Sigmoid colon (tissue), 7 donors: Measurements from ENCODE around the gene PHKB. TPM values are rescaled to one million over a fixed set of nuclear protein-coding genes. Genes with fewer than 3 reads are reported as not detected.

Experiments used
- DNase-seq: peaks from one replicate; pipeline ENCODE4 v3.0.0-alpha.2; 2019
- H3K27ac ChIP-seq, 4 donors: fragments of 200-600 bp; sonication (generic); one replicate each; pipeline ENCODE4 v1.5.1; 2016 to 2019; ENCODE audit warnings: mild to moderate bottlenecking in 1 of 4
- H3K27me3 ChIP-seq, 3 donors: fragments of 200-600 bp; sonication (generic); one replicate each; pipeline ENCODE4 v1.5.1; 2019; ENCODE audit warnings: mild to moderate bottlenecking in 1 of 3
- H3K36me3 ChIP-seq, 4 donors: fragments of 200-600 bp; sonication (generic); one replicate each; pipeline ENCODE4 v1.5.1; 2016 to 2019
- H3K4me1 ChIP-seq, 4 donors: fragments of 200-600 bp; sonication (generic); one replicate each; pipeline ENCODE4 v1.5.1; 2017 to 2019
- H3K4me3 ChIP-seq, 4 donors: fragments of 200-600 bp; sonication (generic); one replicate each; pipeline ENCODE4 v1.5.1; 2017 to 2019; ENCODE audit warnings: mild to moderate bottlenecking in 2 of 4, moderate library complexity in 1 of 4
- H3K9me3 ChIP-seq, 4 donors: fragments of 200-600 bp in 3 of 4; sonication (generic) in 3 of 4; one replicate each; pipeline versions ENCODE4 v1.5.1 to v1.6.1; 2013 to 2019
- CTCF ChIP-seq, 4 experiments: fragments of 450-650 bp in 3 of 4; fragments of 200-600 bp in 1 of 4; IDR thresholded peaks; one replicate each; pipeline ENCODE4 v1.5.1; 2016 to 2019; ENCODE audit warnings: antibody characterized with exemption in 4 of 4, mild to moderate bottlenecking in 3 of 4, moderate library complexity in 2 of 4
- EP300 ChIP-seq, 4 donors: sonication (generic); formaldehyde crosslinking; IDR thresholded peaks; one replicate each; pipeline ENCODE4 v1.6.1; 2017; ENCODE audit warnings: antibody characterized with exemption in 4 of 4
- POLR2A ChIP-seq, 2 donors: fragments of 450-650 bp; IDR thresholded peaks; one replicate each; pipeline ENCODE4 v1.6.1; 2016; ENCODE audit warnings: antibody characterized with exemption in 2 of 2, mild to moderate bottlenecking in 2 of 2, moderate library complexity in 2 of 2
- POLR2AphosphoS5 ChIP-seq, 4 donors: sonication (generic); formaldehyde crosslinking; IDR thresholded peaks; one replicate each; pipeline ENCODE4 v1.6.1; 2017; ENCODE audit warnings: antibody characterized with exemption in 4 of 4
- WGBS, 2 donors: extraction: QIAGEN DNeasy Blood & Tissue Kit; methylation state at CpG; one replicate each; pipeline ENCODE4 v1.1.7; 2013; 5-methylcytosine and 5-hydroxymethylcytosine counted together
- intact Hi-C: fragments of 100-400 bp; cut with DNase I; formaldehyde crosslinking; loops from one replicate; pipeline ENCODE4 v1.15.1; 2023
- polyA plus RNA-seq, 3 donors: library from polyadenylated mRNA; stranded (reverse); fragments of 200-250 nt; gene quantifications; one replicate each; pipeline ENCODE4 v1.2.3, GENCODE V29; 2013
- total RNA-seq, 4 donors: library from RNA; depleted of rRNA; stranded (reverse); fragments of >200 nt; gene quantifications; one replicate each; pipeline ENCODE4 v1.1.0, GENCODE V29; 2016
- donor health status: healthy with polysubstance abuse.
- donor health status: Bipolar disorder and iron deficiency.
- donor health status: healthy.

Gene PHKB
- total RNA-seq (10 to 100 TPM; 60.5 to 95.6 (median 83.6) TPM), polyA plus RNA-seq (10 to 100 TPM; 24.6 to 40.9 (median 30.4) TPM)

GRCh38 chr16:47460711-47461597, at the start of gene PHKB, which contains the start of gene ITFG1:
Gene PHKB, plus strand, starts transcription at chr16:47461331. Its CDS starts 20 bp downstream, at chr16:47461351.
Gene ITFG1, minus strand, starts transcription at chr16:47461063. Its CDS starts 18 bp downstream, at chr16:47461045.
- peak; percentile 92 for DNase-seq
- Histone ChIP-seq H3K27ac (peak within 1 kb of the TSS; percentile 96 to 99 (median 96)), H3K4me3 (peak within 1 kb of the TSS; percentile 72 to 94 (median 86)), H3K27me3 (no peaks in the 10 kb centered on the region), H3K9me3 (no peaks in the 10 kb centered on the region), H3K4me1 (peaks cover 0 to 57% (median 47%) of the 10 kb centered on the region in 4 donors), H3K36me3 (peaks cover 0 to 8% (median 0%) of the 10 kb centered on the region in 4 donors)
- TF ChIP-seq CTCF (IDR thresholded peaks at IDR 0.05), result no peak
- peak in 1 of 2 donors; percentile 31 for TF ChIP-seq POLR2A (IDR thresholded peaks at IDR 0.05)
- peak in 3 of 4 donors; percentile 73 to 85 (median 83) for TF ChIP-seq POLR2AphosphoS5 (IDR thresholded peaks at IDR 0.05)
- intact Hi-C loops, result loop anchor here (2.0 kb wide), 1 partner anchor 34 kb away; no protein-coding TSS in a partner anchor
- WGBS, 2 donors, result 0% methylated on average over 82 of the region's 82 CpGs

GRCh38 chr16:47413041-47413440, 48.1 kb upstream of the PHKB start:
- no peak overlapping the region for H3K27ac ChIP-seq
- peaks cover 0 to 3% (median 0%) of the 10 kb centered on the region in 4 donors for H3K36me3 ChIP-seq
- H3K27me3 ChIP-seq, result no peaks in the 10 kb centered on the region
- TF ChIP-seq CTCF (IDR thresholded peaks at IDR 0.05) (no peak), POLR2AphosphoS5 (IDR thresholded peaks at IDR 0.05) (no peak), EP300 (IDR thresholded peaks at IDR 0.05) (no peak), POLR2A (IDR thresholded peaks at IDR 0.05) (no peak)
- WGBS, 2 donors, result 88 to 96% methylated on average over 1 of the region's 1 CpG
- DNase-seq, result no peak
- intact Hi-C loops, result no loop called here
- no peaks in the 10 kb centered on the region for H3K9me3 ChIP-seq
- H3K4me3 ChIP-seq, result no peak overlapping the region
- no peaks in the 10 kb centered on the region for H3K4me1 ChIP-seq

DNA sequence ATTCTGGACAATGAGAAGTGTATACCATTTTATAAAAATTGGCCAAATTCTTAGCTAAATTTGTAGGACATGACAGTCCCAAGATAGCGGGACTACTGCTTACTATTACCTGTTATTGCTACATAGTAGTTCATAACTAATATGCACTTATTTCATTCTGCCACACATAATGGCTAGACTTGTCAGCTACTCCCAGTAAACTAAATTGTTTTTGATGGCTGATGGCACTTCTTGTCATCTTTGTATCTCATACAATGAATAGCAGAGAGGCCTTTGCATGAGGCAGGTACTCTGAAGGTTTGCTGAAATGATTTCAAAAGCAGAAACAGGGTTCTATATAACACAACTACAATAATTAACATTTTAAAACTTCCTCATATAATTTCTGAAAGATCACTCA, 44.3 kb upstream of the PHKB start:
- Histone ChIP-seq H3K9me3 (no peaks in the 10 kb centered on the region), H3K4me3 (no peak overlapping the region), H3K27me3 (no peaks in the 10 kb centered on the region), H3K27ac (no peak overlapping the region), H3K36me3 (peaks cover 0 to 12% (median 0%) of the 10 kb centered on the region in 4 donors), H3K4me1 (no peaks in the 10 kb centered on the region)
- WGBS, 2 donors, result 96 to 100% methylated on average over 1 of the region's 1 CpG
- TF ChIP-seq POLR2AphosphoS5 (IDR thresholded peaks at IDR 0.05), result no peak
- TF ChIP-seq POLR2A (IDR thresholded peaks at IDR 0.05), result no peak
- TF ChIP-seq EP300 (IDR thresholded peaks at IDR 0.05), result no peak
- no peak for TF ChIP-seq CTCF (IDR thresholded peaks at IDR 0.05)
- intact Hi-C loops, result no loop called here
- no peak for DNase-seq

DNA sequence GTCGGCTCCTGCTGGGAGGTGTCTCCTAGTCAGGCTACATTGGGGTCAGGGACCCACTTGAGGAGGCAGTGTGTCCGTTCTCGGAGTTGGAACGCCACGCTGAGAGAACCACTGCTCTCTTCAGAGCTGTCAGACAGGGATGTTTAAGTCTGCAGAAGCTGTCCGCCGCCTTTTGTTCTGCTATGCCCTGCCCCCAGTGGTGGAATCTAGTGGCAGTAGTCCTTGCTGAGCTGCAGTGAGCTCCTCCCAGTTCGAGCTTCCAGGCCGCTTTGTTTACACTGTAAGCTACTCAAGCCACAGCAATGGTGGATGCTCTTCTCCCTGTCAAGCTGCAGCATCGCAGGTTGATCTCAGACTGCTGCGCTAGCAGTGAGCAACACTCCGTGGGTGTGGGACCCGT, 36.3 kb upstream of the PHKB start:
- Histone ChIP-seq H3K9me3 (no peaks in the 10 kb centered on the region), H3K27ac (no peak overlapping the region), H3K4me1 (no peaks in the 10 kb centered on the region), H3K4me3 (no peak overlapping the region), H3K36me3 (peaks cover 0 to 53% (median 9%) of the 10 kb centered on the region in 4 donors), H3K27me3 (no peaks in the 10 kb centered on the region)
- TF ChIP-seq EP300 (IDR thresholded peaks at IDR 0.05) (no peak), POLR2A (IDR thresholded peaks at IDR 0.05) (no peak), CTCF (IDR thresholded peaks at IDR 0.05) (no peak), POLR2AphosphoS5 (IDR thresholded peaks at IDR 0.05) (no peak)
- DNase-seq, result no peak
- 92 to 95% methylated on average over 13 of the region's 13 CpGs for WGBS, 2 donors
- intact Hi-C loops, result no loop called here
